HEK293 (cell line): ENCODE results near the gene FBXO42.
"Not testable (repeated sequence)": the region's sequence is repeated elsewhere in the genome, so short reads cannot be mapped to it uniquely, and the experiment has no call there.

Experiments used
- CTCF ChIA-PET: fragments of 350-600 bp; formaldehyde crosslinking; extraction: SDS; loops from one replicate; lab custom pipeline; 2021; ENCODE audit warnings: antibody characterized with exemption; lab: Yijun Ruan, JAX
- POLR2A ChIA-PET: fragments of 300-600 bp; formaldehyde crosslinking; extraction: SDS; loops from one replicate; lab custom pipeline; 2020; ENCODE audit warnings: antibody characterized with exemption, inconsistent platforms; lab: Yijun Ruan, JAX
- H3K27ac ChIP-seq: fragments of 200-500 bp; sonication (Bioruptor generic); 2 replicates; pipeline ENCODE4 v1.5.1; 2014; ENCODE audit warnings: low read depth, low read length, control low read depth, inconsistent platforms; ENCODE audit errors: extremely low read depth
- H3K36me3 ChIP-seq, 2 experiments: fragments of 200-500 bp in 1 of 2; sonication (Bioruptor generic) in 1 of 2; 1 replicate in 1 of 2; 2 replicates in 1 of 2; pipeline ENCODE4 v1.5.1; 2014 to 2017; ENCODE audit warnings: inconsistent platforms in 2 of 2, low read length in 2 of 2; ENCODE audit not compliant: control insufficient read depth in 2 of 2, insufficient read depth in 1 of 2
- H3K4me1 ChIP-seq: fragments of 200-500 bp; sonication (Bioruptor generic); 2 replicates; pipeline ENCODE4 v1.5.1; 2014; ENCODE audit warnings: mild to moderate bottlenecking, low read length, inconsistent platforms; ENCODE audit not compliant: control insufficient read depth, insufficient read depth
- H3K4me3 ChIP-seq: 2 replicates; pipeline ENCODE4 v1.5.1; 2011; ENCODE audit warnings: low read depth, mild to moderate bottlenecking, control low read depth, low read length, moderate library complexity
- H3K9me3 ChIP-seq: fragments of 200-500 bp; sonication (Bioruptor generic); 2 replicates; pipeline ENCODE4 v1.5.1; 2014; ENCODE audit warnings: low read depth, low read length, inconsistent platforms; ENCODE audit not compliant: control insufficient read depth, insufficient read depth
- GFI1B ChIP-seq: fragments of 450-650 bp; formaldehyde crosslinking; IDR thresholded peaks from 2 replicates; pipeline ENCODE4 v1.5.1; 2016; ENCODE audit warnings: missing biosample characterization, missing genetic modification characterization
- HOXA7 ChIP-seq: sonication (generic); formaldehyde crosslinking; IDR thresholded peaks from 2 replicates; pipeline ENCODE4 v1.8.1; 2022; ENCODE audit warnings: missing genetic modification reagents, borderline replicate concordance
- OSR2 ChIP-seq: fragments of 450-650 bp; formaldehyde crosslinking; IDR thresholded peaks from 2 replicates; pipeline ENCODE4 v1.5.1; 2016; ENCODE audit warnings: missing biosample characterization, missing genetic modification characterization
- SALL2 ChIP-seq: fragments of 450-650 bp; formaldehyde crosslinking; IDR thresholded peaks from 2 replicates; pipeline ENCODE4 v1.5.0; 2017; ENCODE audit warnings: missing biosample characterization, mild to moderate bottlenecking, missing genetic modification characterization, borderline replicate concordance
- SCRT1 ChIP-seq: fragments of 450-650 bp; formaldehyde crosslinking; IDR thresholded peaks from 2 replicates; pipeline ENCODE4 v1.5.1; 2016; ENCODE audit warnings: missing biosample characterization, missing genetic modification characterization, borderline replicate concordance
- SCRT2 ChIP-seq: fragments of 450-650 bp; formaldehyde crosslinking; IDR thresholded peaks from 2 replicates; pipeline ENCODE4 v1.5.1; 2016; ENCODE audit warnings: missing biosample characterization, missing genetic modification characterization
- SETDB1 ChIP-seq: IDR thresholded peaks from one replicate; pipeline ENCODE4 v1.6.1; 2017; ENCODE audit warnings: mild to moderate bottlenecking, low read length, moderate library complexity, mixed read lengths; ENCODE audit not compliant: insufficient read length
- SP3 ChIP-seq: fragments of 450-650 bp; formaldehyde crosslinking; IDR thresholded peaks from 2 replicates; pipeline ENCODE4 v1.5.1; 2016; ENCODE audit warnings: missing biosample characterization, missing genetic modification characterization
- TCF7L2 ChIP-seq: IDR thresholded peaks from 2 replicates; pipeline ENCODE4 v1.6.1; 2011; ENCODE audit warnings: low read depth, mild to moderate bottlenecking, inconsistent platforms, low read length, moderate library complexity, borderline replicate concordance
- ZNF133 ChIP-seq: fragments of 450-650 bp; formaldehyde crosslinking; IDR thresholded peaks from 2 replicates; pipeline ENCODE4 v1.5.1; 2016; ENCODE audit warnings: missing biosample characterization, missing genetic modification characterization
- ZNF24 ChIP-seq: fragments of 450-650 bp; formaldehyde crosslinking; IDR thresholded peaks from 2 replicates; pipeline ENCODE4 v1.5.1; 2016; ENCODE audit warnings: missing biosample characterization, missing genetic modification characterization
- ZNF311 ChIP-seq: fragments of 450-650 bp; formaldehyde crosslinking; IDR thresholded peaks from 2 replicates; pipeline ENCODE4 v1.5.1; 2017; ENCODE audit warnings: missing biosample characterization, missing genetic modification characterization, borderline replicate concordance
- ZNF529 ChIP-seq: fragments of 450-650 bp; formaldehyde crosslinking; IDR thresholded peaks from 2 replicates; pipeline ENCODE4 v1.5.1; 2017; ENCODE audit warnings: missing genetic modification characterization, missing biosample characterization; ENCODE audit not compliant: insufficient replicate concordance
- ZNF585B ChIP-seq: fragments of 450-650 bp; formaldehyde crosslinking; IDR thresholded peaks from 2 replicates; pipeline ENCODE4 v1.5.1; 2016; ENCODE audit warnings: missing biosample characterization, missing genetic modification characterization
- ZNF621 ChIP-seq: fragments of 450-650 bp; formaldehyde crosslinking; IDR thresholded peaks from 2 replicates; pipeline ENCODE4 v1.5.1; 2017; ENCODE audit warnings: missing biosample characterization, missing genetic modification characterization
- ZNF658 ChIP-seq: fragments of 450-650 bp; formaldehyde crosslinking; IDR thresholded peaks from 2 replicates; pipeline ENCODE4; 2016; ENCODE audit warnings: missing biosample characterization, missing genetic modification characterization
- ZNF664 ChIP-seq: fragments of 450-650 bp; formaldehyde crosslinking; IDR thresholded peaks from 2 replicates; pipeline ENCODE4 v1.5.1; 2016; ENCODE audit warnings: missing biosample characterization, missing genetic modification characterization
- ZSCAN30 ChIP-seq: fragments of 450-650 bp; IDR thresholded peaks from 2 replicates; pipeline ENCODE4 v1.5.1; 2018; ENCODE audit warnings: missing biosample characterization, mild to moderate bottlenecking, missing genetic modification characterization, moderate library complexity
- TF ChIP-seq, protein P1 (sequence below): fragments of 450-650 bp; formaldehyde crosslinking; IDR thresholded peaks from 2 replicates; pipeline ENCODE4 v1.5.1; 2016; ENCODE audit warnings: missing biosample characterization, missing genetic modification characterization
- TF ChIP-seq, protein P2 (sequence below): sonication (generic); formaldehyde crosslinking; IDR thresholded peaks from 2 replicates; pipeline ENCODE4 v1.8.1; 2022; ENCODE audit warnings: mild to moderate bottlenecking, moderate library complexity, missing genetic modification reagents
- TF ChIP-seq, protein P3 (sequence below): fragments of 450-650 bp; IDR thresholded peaks from 2 replicates; pipeline ENCODE4 v1.5.1; 2018; ENCODE audit warnings: missing biosample characterization, missing genetic modification characterization

The FBXO42 gene

DNA sequence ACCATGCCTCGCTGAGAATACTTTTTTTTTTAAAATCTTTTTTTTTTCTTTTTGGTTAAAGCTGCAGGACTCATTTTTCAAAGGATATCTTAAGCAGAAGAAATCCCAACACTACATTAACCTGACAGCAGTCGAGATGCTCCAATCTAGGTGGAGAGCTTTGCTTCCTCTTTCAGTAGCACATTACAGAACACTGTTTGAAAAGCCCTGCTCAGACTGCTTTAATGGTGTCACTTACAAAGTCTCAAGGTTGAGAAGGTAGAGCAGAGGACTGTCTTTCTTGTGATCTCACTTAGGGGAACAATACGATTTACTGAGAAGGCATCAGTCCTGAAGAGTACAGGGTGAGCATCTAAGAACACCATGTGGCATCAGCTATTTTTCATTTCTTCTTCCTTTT, 94.3 kb downstream of the FBXO42 start:
- H3K4me3 ChIP-seq: no peak overlapping the region
- no peak overlapping the region for H3K27ac ChIP-seq
- no peaks in the 10 kb centered on the region for H3K4me1 ChIP-seq
- peaks cover 4 to 34% of the 10 kb centered on the region in 2 experiments; a peak in 2 of 3 replicates for H3K36me3 ChIP-seq
- no peak for TF ChIP-seq ZNF24 (tag by site-specific recombination)
- TF ChIP-seq, protein P1, sequence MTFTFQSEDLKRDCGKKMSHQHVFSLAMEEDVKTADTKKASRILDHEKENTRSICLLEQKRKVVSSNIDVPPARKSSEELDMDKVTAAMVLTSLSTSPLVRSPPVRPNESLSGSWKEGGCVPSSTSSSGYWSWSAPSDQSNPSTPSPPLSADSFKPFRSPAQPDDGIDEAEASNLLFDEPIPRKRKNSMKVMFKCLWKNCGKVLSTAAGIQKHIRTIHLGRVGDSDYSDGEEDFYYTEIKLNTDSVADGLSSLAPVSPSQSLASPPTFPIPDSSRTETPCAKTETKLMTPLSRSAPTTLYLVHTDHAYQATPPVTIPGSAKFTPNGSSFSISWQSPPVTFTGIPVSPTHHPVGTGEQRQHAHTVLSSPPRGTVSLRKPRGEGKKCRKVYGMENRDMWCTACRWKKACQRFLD (tag by site-specific recombination): no peak
- H3K9me3 ChIP-seq: no peaks in the 10 kb centered on the region
- ChIA-PET POLR2A (no interaction called here), CTCF (interaction anchor here (0.7 to 2.0 kb wide), 3 partner anchors 13 to 140 kb away, joined by 3 to 5 read pairs (median 3); no protein-coding TSS in a partner anchor)

DNA sequence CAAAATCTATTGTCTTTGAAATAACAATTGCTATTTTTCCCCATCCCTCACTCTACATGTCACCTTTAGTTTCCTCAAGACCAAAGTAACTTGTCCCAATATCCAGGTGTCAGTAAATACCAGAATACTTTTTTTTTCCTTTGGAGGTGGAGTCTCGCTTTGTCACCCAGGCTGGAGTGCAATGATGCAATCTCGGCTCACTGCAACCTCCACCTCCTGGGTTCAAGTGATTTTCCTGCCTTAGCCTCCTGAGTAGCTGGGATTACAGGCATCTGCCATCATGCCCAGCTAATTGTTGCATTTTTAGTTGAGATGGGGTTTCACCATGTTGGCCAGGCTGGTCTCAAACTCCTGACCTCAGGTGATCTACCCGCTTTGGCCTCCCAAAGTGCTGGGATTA, 94.7 kb downstream of the FBXO42 start:
- TF ChIP-seq OSR2 (tag by site-specific recombination) (0 out of 2 replicates have a peak, but pooled peaks have one; percentile 10), SCRT2 (tag by site-specific recombination) (peak; percentile 32; the same call in 1 of the 2 replicates), ZNF664 (tag by site-specific recombination) (0 out of 2 replicates have a peak, but pooled peaks have one; percentile 40)
- POLR2A ChIA-PET, H3K9me3 ChIP-seq, H3K4me3 ChIP-seq, H3K27ac ChIP-seq, H3K4me1 ChIP-seq: not testable (repeated sequence)
- H3K36me3 ChIP-seq: peaks cover 4 to 37% of the 10 kb centered on the region in 2 experiments; a peak in 2 of 3 replicates
- CTCF ChIA-PET: interaction anchor here (0.6 to 2.0 kb wide), 4 partner anchors 12 to 172 kb away, joined by 3 to 7 read pairs (median 4); no protein-coding TSS in a partner anchor

DNA sequence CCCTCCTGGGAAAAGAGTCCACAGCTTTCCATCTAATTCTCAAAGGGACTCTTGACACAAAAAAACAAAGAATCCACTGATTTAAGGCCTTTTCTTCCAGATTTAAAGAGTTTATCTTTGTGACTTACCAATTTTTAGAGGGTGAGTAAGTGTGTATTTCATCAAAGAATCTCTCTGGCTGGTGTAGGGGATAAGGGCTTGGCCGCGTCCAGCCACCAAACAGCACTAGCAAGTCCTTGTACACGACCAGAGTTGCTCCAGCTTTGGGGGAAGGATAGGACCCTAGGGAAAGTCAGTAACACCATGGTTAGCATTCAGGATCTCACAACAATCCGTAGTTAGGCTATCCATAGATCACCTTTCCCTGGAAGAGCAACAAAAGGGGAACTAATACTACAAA, 95.8 kb downstream of the FBXO42 start:
- TF ChIP-seq, protein P2, sequence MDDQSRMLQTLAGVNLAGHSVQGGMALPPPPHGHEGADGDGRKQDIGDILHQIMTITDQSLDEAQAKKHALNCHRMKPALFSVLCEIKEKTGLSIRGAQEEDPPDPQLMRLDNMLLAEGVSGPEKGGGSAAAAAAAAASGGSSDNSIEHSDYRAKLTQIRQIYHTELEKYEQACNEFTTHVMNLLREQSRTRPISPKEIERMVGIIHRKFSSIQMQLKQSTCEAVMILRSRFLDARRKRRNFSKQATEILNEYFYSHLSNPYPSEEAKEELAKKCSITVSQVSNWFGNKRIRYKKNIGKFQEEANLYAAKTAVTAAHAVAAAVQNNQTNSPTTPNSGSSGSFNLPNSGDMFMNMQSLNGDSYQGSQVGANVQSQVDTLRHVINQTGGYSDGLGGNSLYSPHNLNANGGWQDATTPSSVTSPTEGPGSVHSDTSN: no peak
- TF ChIP-seq ZNF311 (tag by site-specific recombination): no peak
- no peak for TF ChIP-seq SALL2 (tag by site-specific recombination)
- TF ChIP-seq SCRT1 (tag by site-specific recombination): no peak
- TF ChIP-seq, protein P3, sequence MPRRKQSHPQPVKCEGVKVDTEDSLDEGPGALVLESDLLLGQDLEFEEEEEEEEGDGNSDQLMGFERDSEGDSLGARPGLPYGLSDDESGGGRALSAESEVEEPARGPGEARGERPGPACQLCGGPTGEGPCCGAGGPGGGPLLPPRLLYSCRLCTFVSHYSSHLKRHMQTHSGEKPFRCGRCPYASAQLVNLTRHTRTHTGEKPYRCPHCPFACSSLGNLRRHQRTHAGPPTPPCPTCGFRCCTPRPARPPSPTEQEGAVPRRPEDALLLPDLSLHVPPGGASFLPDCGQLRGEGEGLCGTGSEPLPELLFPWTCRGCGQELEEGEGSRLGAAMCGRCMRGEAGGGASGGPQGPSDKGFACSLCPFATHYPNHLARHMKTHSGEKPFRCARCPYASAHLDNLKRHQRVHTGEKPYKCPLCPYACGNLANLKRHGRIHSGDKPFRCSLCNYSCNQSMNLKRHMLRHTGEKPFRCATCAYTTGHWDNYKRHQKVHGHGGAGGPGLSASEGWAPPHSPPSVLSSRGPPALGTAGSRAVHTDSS (tag by site-specific recombination): no peak
- no peak for TF ChIP-seq ZNF585B (tag by site-specific recombination)
- TF ChIP-seq ZSCAN30 (tag by site-specific recombination): no peak
- TF ChIP-seq HOXA7 (CRISPR knock-in tag): no peak
- no peak for TF ChIP-seq GFI1B (tag by site-specific recombination)
- no peak for TF ChIP-seq SETDB1
- no peak for TF ChIP-seq ZNF133 (tag by site-specific recombination)
- no peak for TF ChIP-seq TCF7L2
- no peak for TF ChIP-seq SP3 (tag by site-specific recombination)
- no peak for TF ChIP-seq ZNF529 (tag by site-specific recombination)
- no peak for TF ChIP-seq ZNF658 (tag by site-specific recombination)
- TF ChIP-seq ZNF621 (tag by site-specific recombination): no peak
- H3K36me3 ChIP-seq: peaks cover 4 to 48% of the 10 kb centered on the region in 2 experiments; a peak in 2 of 3 replicates
- ChIA-PET POLR2A (no interaction called here), CTCF (interaction anchor here (0.6 kb wide), 1 partner anchor 13 kb away, joined by 3 read pairs; no protein-coding TSS in a partner anchor)
- no peaks in the 10 kb centered on the region for H3K4me1 ChIP-seq
- H3K9me3 ChIP-seq: no peaks in the 10 kb centered on the region
- no peak overlapping the region for H3K27ac ChIP-seq
- no peak overlapping the region for H3K4me3 ChIP-seq
